Small intestine (tissue), 7 donors: Measurements from ENCODE around the gene ERN2. TPM values are rescaled to one million over a fixed set of nuclear protein-coding genes. Genes with fewer than 3 reads are reported as not detected.

Source experiments
- DNase-seq, 2 donors: peaks; one replicate each; pipeline versions ENCODE4 v3.0.0 to v3.0.0-alpha.2; 2013
- FAIRE-seq: peaks from 2 replicates; lab custom pipeline; 2012; peaks lifted over from hg19 to GRCh38; lab: Jason Lieb, UNC
- H3K27ac ChIP-seq, 3 donors: one replicate each; pipeline ENCODE4 v1.5.1; 2013; ENCODE audit warnings: low read length in 2 of 3, mild to moderate bottlenecking in 2 of 3, control low read depth in 1 of 3, inconsistent platforms in 1 of 3, low read depth in 1 of 3, moderate library complexity in 1 of 3
- H3K27me3 ChIP-seq, 3 donors: one replicate each; pipeline ENCODE4 v1.6.1; 2013; ENCODE audit warnings: low read length in 3 of 3, inconsistent platforms in 1 of 3; ENCODE audit not compliant: control insufficient read depth in 3 of 3, insufficient read depth in 3 of 3
- H3K36me3 ChIP-seq, 3 donors: one replicate each; pipeline ENCODE4 v1.6.1; 2013; ENCODE audit warnings: low read length in 3 of 3, inconsistent platforms in 1 of 3, low read depth in 1 of 3, mild to moderate bottlenecking in 1 of 3, moderate library complexity in 1 of 3; ENCODE audit not compliant: control insufficient read depth in 3 of 3, insufficient read depth in 2 of 3
- H3K4me1 ChIP-seq, 3 donors: one replicate each; pipeline ENCODE4 v1.6.1; 2013; ENCODE audit warnings: low read length in 2 of 3, inconsistent platforms in 1 of 3, low read depth in 1 of 3, mild to moderate bottlenecking in 1 of 3, moderate library complexity in 1 of 3; ENCODE audit not compliant: control insufficient read depth in 3 of 3, insufficient read depth in 2 of 3
- H3K4me3 ChIP-seq, 3 donors: one replicate each; pipeline ENCODE4 v1.5.1; 2013; ENCODE audit warnings: low read length in 3 of 3, control low read depth in 1 of 3, inconsistent platforms in 1 of 3, low read depth in 1 of 3, mild to moderate bottlenecking in 1 of 3, moderate library complexity in 1 of 3
- H3K9me3 ChIP-seq, 2 donors: one replicate each; pipeline ENCODE4 v1.6.1; 2013; ENCODE audit warnings: low read depth in 1 of 2, low read length in 1 of 2; ENCODE audit not compliant: control insufficient read depth in 2 of 2, insufficient read depth in 1 of 2
- WGBS, 3 donors: extraction: QIAGEN DNeasy Blood & Tissue Kit; methylation state at CpG; one replicate each; pipeline ENCODE4 v1.1.7; 2013; 5-methylcytosine and 5-hydroxymethylcytosine counted together
- polyA plus RNA-seq, 4 donors: library from polyadenylated mRNA; stranded (reverse) in 3 of 4; unstranded in 1 of 4; fragments of 200-250 nt in 3 of 4; fragments of 120-200 nt in 1 of 4; gene quantifications; one replicate each; pipeline versions ENCODE4 v1.2.1 to v1.2.3, GENCODE V29; 2013
- donor health status: healthy with polysubstance abuse.
- donor health status: control.
- donor health status: control.
- donor health status: Bipolar disorder and iron deficiency.
- donor health status: healthy.

The ERN2 gene
- polyA plus RNA-seq, 4 donors, result 5.4 to 38.8 (median 17.8) TPM

- H3K27ac ChIP-seq, result no peak overlapping the region
- DNase-seq (no peak), FAIRE-seq (no peak)
- no peaks in the 10 kb centered on the region for H3K4me1 ChIP-seq
- peaks cover 0 to 14% of the 10 kb centered on the region in 2 donors for H3K9me3 ChIP-seq
- H3K36me3 ChIP-seq, result no peaks in the 10 kb centered on the region
- no peak overlapping the region for H3K4me3 ChIP-seq
- peaks cover 0 to 15% (median 15%) of the 10 kb centered on the region in 3 donors for H3K27me3 ChIP-seq
- WGBS, 3 donors, result 79 to 97% (median 88%) methylated on average over 2 of the region's 2 CpGs
These were observed 3.0 kb downstream of the ERN2 start for GRCh38 chr16:23710008-23710407.

GRCh38 chr16:23709536-23709935 lies 3.5 kb downstream of the ERN2 start:
- Histone ChIP-seq H3K27me3 (peaks cover 0 to 15% (median 15%) of the 10 kb centered on the region in 3 donors), H3K9me3 (peaks cover 0 to 14% of the 10 kb centered on the region in 2 donors), H3K27ac (no peak overlapping the region), H3K36me3 (no peaks in the 10 kb centered on the region), H3K4me1 (no peaks in the 10 kb centered on the region), H3K4me3 (no peak overlapping the region)
- FAIRE-seq (no peak), DNase-seq (no peak)

GRCh38 chr16:23706439-23706838 lies 6.6 kb downstream of the ERN2 start:
- H3K27ac ChIP-seq, result no peak overlapping the region
- no peak overlapping the region for H3K4me3 ChIP-seq
- no peaks in the 10 kb centered on the region for H3K36me3 ChIP-seq
- WGBS, 3 donors, result 80 to 89% (median 88%) methylated on average over 4 of the region's 4 CpGs
- DNase-seq (no peak), FAIRE-seq (no peak)
- H3K9me3 ChIP-seq, result peaks cover 0 to 14% of the 10 kb centered on the region in 2 donors
- H3K27me3 ChIP-seq, result peaks cover 0 to 4% (median 0%) of the 10 kb centered on the region in 3 donors
- no peaks in the 10 kb centered on the region for H3K4me1 ChIP-seq

GRCh38 chr16:23705517-23705902 lies 7.5 kb downstream of the ERN2 start:
- Histone ChIP-seq H3K4me1 (no peaks in the 10 kb centered on the region), H3K4me3 (no peak overlapping the region), H3K9me3 (peaks cover 0 to 13% of the 10 kb centered on the region in 2 donors), H3K27me3 (peaks cover 0 to 2% (median 0%) of the 10 kb centered on the region in 3 donors), H3K27ac (no peak overlapping the region), H3K36me3 (no peaks in the 10 kb centered on the region)
- 80 to 89% (median 84%) methylated on average over 2 of the region's 2 CpGs for WGBS, 3 donors
- FAIRE-seq (no peak), DNase-seq (no peak)

GRCh38 chr16:23704772-23705516 lies 8.1 kb downstream of the ERN2 start:
- H3K36me3 ChIP-seq, result no peaks in the 10 kb centered on the region
- H3K27me3 ChIP-seq, result peaks cover 0 to 2% (median 0%) of the 10 kb centered on the region in 3 donors
- WGBS, 3 donors, result 86 to 87% (median 86%) methylated on average over 22 of the region's 22 CpGs
- H3K27ac ChIP-seq, result no peak overlapping the region
- H3K4me1 ChIP-seq, result no peaks in the 10 kb centered on the region
- no peak for FAIRE-seq
- peaks cover 0 to 8% of the 10 kb centered on the region in 2 donors for H3K9me3 ChIP-seq
- no peak overlapping the region for H3K4me3 ChIP-seq
- DNase-seq, result no peak

- Histone ChIP-seq H3K27ac (no peak overlapping the region), H3K36me3 (no peaks in the 10 kb centered on the region), H3K4me3 (no peak overlapping the region), H3K4me1 (no peaks in the 10 kb centered on the region), H3K27me3 (no peaks in the 10 kb centered on the region), H3K9me3 (no peaks in the 10 kb centered on the region)
- DNase-seq (no peak), FAIRE-seq (no peak)
- 65 to 85% (median 79%) methylated on average over 2 of the region's 2 CpGs for WGBS, 3 donors
These were observed 10.1 kb downstream of the ERN2 start for GRCh38 chr16:23702951-23703350.

GRCh38 chr16:23701045-23701444 lies 12.0 kb downstream of the ERN2 start:
- H3K4me1 ChIP-seq, result no peaks in the 10 kb centered on the region
- WGBS, 3 donors, result 75 to 85% (median 80%) methylated on average over 8 of the region's 8 CpGs
- H3K27ac ChIP-seq, result no peak overlapping the region
- no peaks in the 10 kb centered on the region for H3K9me3 ChIP-seq
- FAIRE-seq (no peak), DNase-seq (no peak)
- no peaks in the 10 kb centered on the region for H3K36me3 ChIP-seq
- no peaks in the 10 kb centered on the region for H3K27me3 ChIP-seq
- H3K4me3 ChIP-seq, result no peak overlapping the region

GRCh38 chr16:23700509-23700908 lies 12.5 kb downstream of the ERN2 start:
- no peak overlapping the region for H3K4me3 ChIP-seq
- no peaks in the 10 kb centered on the region for H3K9me3 ChIP-seq
- WGBS, 3 donors, result 35 to 39% (median 38%) methylated on average over 8 of the region's 8 CpGs
- H3K36me3 ChIP-seq, result no peaks in the 10 kb centered on the region
- no peaks in the 10 kb centered on the region for H3K4me1 ChIP-seq
- DNase-seq (peak; percentile 52 to 83), FAIRE-seq (no peak)
- H3K27me3 ChIP-seq, result no peaks in the 10 kb centered on the region
- no peak overlapping the region for H3K27ac ChIP-seq

- no peaks in the 10 kb centered on the region for H3K36me3 ChIP-seq
- no peaks in the 10 kb centered on the region for H3K9me3 ChIP-seq
- FAIRE-seq (no peak), DNase-seq (no peak)
- H3K4me1 ChIP-seq, result no peaks in the 10 kb centered on the region
- H3K27me3 ChIP-seq, result no peaks in the 10 kb centered on the region
- no peak overlapping the region for H3K27ac ChIP-seq
- 90 to 97% (median 91%) methylated on average over 2 of the region's 2 CpGs for WGBS, 3 donors
- no peak overlapping the region for H3K4me3 ChIP-seq
These were observed 12.9 kb downstream of the ERN2 start for GRCh38 chr16:23700093-23700492.
